Left ventricle myocardium inferior (tissue), 1 donor: ENCODE measurements around the gene ELMO2. TPM values are rescaled to one million over a fixed set of nuclear protein-coding genes. Genes with fewer than 3 reads are reported as not detected.

ENCODE experiments used
- DNase-seq: peaks from one replicate; pipeline ENCODE4 v3.0.0-alpha.2; 2020
- H3K27ac ChIP-seq: fragments of 200-600 bp; replicated peaks from 2 replicates; pipeline ENCODE4 v1.8.0; 2021
- H3K27me3 ChIP-seq: fragments of 200-600 bp; 2 replicates; pipeline ENCODE4 v1.8.0; 2021; ENCODE audit warnings: low read depth
- H3K36me3 ChIP-seq: fragments of 200-600 bp; 2 replicates; pipeline ENCODE4 v1.8.0; 2021
- H3K4me1 ChIP-seq: fragments of 200-600 bp; 2 replicates; pipeline ENCODE4 v1.8.0; 2021
- H3K4me3 ChIP-seq: fragments of 200-600 bp; 2 replicates; pipeline ENCODE4 v1.8.0; 2021; ENCODE audit warnings: mild to moderate bottlenecking, moderate library complexity
- H3K9me3 ChIP-seq: fragments of 200-600 bp; replicated peaks from 2 replicates; pipeline ENCODE4 v1.8.0; 2021
- intact Hi-C: fragments of 100-400 bp; cut with micrococcal nuclease; formaldehyde crosslinking; loops from one replicate; pipeline ENCODE4 v1.11.0; 2022
- total RNA-seq: library from RNA; stranded (reverse); fragmentation: NEBNext Ultra II Directional; extraction: Animal tissue kit (Norgen Biotek cat#: 25700); gene quantifications from one replicate; pipeline ENCODE4 v1.2.1, GENCODE V29; 2021
- TF ChIP-seq, protein P1 (sequence below): fragments of 200-600 bp; IDR thresholded peaks from 2 replicates; pipeline ENCODE4 v1.8.0; 2021; ENCODE audit warnings: antibody characterized with exemption, mild to moderate bottlenecking, borderline replicate concordance
- donor health status: DM: no; HTN: yes; CAD: no; lungs with severe emphysema.

Gene ELMO2
- total RNA-seq, 1 donor from 2014 or later = 28.5 TPM

DNA sequence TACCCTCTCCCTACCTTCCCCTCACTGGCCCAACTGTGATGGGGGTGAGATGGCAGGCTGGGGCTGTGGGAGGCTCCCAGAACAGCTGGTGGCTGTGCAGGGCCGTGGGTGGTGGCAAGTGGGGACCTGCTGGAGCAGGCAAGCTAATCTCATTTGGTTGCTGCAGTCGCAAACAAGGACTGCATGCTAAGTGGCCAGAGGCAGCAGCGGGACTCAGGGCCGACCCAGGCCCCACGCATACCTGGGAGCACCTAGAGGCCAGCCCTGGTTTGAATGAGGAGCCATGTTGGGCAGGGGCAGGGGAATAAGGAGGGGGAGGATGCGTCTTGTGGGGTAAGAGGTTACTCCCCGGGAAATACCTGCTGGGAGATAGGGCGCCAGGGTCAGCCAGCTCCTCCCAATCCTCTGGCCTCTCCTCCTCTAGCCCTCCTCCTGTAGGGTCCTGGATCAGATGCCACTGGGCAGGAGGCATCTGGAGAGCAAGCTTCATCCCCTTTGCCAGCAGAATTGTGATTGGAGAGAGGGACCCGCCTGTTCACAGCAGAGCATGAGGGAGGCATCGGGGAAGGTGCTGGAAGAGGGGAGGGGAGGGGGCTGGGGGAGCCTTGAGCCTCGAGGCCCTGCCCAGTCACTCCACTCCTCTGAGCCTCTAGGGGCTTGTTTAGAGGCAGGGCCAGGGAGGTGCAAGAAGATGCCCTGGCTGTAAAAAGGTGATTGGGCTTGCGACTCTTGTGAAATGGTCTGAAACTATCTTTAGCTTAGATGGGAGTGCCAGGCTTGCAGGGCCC lies 73.8 kb downstream of the ELMO2 start:
- H3K27ac ChIP-seq = no peak overlapping the region
- H3K9me3 ChIP-seq = no peaks in the 10 kb centered on the region
- no peak for DNase-seq
- H3K27me3 ChIP-seq = peaks cover 100% of the 10 kb centered on the region
- intact Hi-C loops = no loop called here
- TF ChIP-seq, protein P1, sequence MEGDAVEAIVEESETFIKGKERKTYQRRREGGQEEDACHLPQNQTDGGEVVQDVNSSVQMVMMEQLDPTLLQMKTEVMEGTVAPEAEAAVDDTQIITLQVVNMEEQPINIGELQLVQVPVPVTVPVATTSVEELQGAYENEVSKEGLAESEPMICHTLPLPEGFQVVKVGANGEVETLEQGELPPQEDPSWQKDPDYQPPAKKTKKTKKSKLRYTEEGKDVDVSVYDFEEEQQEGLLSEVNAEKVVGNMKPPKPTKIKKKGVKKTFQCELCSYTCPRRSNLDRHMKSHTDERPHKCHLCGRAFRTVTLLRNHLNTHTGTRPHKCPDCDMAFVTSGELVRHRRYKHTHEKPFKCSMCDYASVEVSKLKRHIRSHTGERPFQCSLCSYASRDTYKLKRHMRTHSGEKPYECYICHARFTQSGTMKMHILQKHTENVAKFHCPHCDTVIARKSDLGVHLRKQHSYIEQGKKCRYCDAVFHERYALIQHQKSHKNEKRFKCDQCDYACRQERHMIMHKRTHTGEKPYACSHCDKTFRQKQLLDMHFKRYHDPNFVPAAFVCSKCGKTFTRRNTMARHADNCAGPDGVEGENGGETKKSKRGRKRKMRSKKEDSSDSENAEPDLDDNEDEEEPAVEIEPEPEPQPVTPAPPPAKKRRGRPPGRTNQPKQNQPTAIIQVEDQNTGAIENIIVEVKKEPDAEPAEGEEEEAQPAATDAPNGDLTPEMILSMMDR = no peak
- no peaks in the 10 kb centered on the region for H3K36me3 ChIP-seq
- H3K4me1 ChIP-seq = no peaks in the 10 kb centered on the region
- no peak overlapping the region for H3K4me3 ChIP-seq

DNA sequence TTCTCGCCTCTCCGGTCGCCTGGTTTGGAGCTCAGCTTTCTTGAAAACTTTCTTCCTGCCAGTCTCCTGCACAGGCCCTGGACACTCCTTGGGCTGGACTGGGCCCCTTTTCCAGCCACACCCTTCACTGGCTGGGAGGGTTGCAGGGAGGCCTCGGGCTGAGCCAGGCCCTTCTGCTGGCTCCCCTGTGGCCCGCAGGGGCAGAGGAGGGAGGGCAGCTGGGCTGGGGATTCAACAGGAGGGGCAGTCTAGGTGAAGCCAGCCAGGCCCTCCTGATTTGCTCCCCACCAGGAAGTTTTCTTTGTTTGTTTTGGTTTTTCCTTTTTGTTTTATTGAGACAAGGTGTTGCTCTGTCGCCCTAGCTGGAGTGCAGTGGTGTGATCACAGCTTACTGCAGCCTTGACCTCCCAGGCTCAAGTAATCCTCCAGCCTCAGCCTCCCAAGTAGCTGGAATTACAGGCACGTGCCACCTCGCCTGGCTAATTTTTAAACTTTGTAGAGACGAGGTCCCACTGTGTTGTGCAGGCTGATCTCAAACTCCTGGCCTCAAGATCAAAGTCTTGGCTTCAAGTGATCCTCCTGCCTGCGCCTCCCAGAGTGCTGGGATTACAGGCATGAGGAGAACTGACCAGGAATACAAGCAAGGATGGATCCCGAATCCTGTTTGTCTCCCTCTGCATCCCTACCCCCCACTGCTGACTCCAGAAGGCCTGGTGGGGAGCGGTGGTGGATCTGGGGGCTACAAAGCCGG lies 74.6 kb downstream of the ELMO2 start:
- Histone ChIP-seq H3K36me3 (no peaks in the 10 kb centered on the region), H3K27me3 (peaks cover 100% of the 10 kb centered on the region), H3K9me3 (no peaks in the 10 kb centered on the region), H3K27ac (no peak overlapping the region), H3K4me3 (no peak overlapping the region), H3K4me1 (no peaks in the 10 kb centered on the region)
- intact Hi-C loops = no loop called here
- no peak for DNase-seq
- TF ChIP-seq, protein P1 = no peak

DNA sequence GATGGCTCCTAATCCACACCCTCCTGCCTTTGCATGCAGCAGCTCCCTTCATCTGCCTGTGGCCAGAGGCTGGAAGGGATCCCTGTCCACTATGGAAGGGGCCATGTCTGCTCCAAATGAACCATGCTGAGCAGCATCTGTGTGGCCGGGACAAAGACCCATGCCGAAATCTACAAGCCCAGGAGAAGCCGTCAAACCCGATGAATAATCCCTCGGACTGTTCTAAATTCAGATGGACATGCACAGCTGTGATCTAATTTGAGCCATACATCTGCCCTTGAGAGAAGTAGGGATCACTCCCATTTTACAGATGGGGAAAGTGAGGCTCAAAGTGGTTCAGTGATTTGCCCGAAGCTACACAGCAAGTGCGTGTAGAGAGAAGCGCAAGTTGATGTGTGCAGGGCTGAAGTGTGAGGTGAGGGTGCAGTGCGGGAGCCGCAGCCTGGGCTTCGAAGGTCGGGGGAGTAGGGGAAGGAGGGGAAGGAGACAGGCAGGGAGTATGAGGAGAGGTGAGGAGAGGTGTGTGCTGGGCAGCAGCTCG lies 75.5 kb downstream of the ELMO2 start:
- no peak for DNase-seq
- Histone ChIP-seq H3K4me1 (no peaks in the 10 kb centered on the region), H3K27ac (no peak overlapping the region), H3K27me3 (peaks cover 100% of the 10 kb centered on the region), H3K4me3 (no peak overlapping the region), H3K9me3 (no peaks in the 10 kb centered on the region), H3K36me3 (no peaks in the 10 kb centered on the region)
- TF ChIP-seq, protein P1 = no peak
- intact Hi-C loops = no loop called here

DNA sequence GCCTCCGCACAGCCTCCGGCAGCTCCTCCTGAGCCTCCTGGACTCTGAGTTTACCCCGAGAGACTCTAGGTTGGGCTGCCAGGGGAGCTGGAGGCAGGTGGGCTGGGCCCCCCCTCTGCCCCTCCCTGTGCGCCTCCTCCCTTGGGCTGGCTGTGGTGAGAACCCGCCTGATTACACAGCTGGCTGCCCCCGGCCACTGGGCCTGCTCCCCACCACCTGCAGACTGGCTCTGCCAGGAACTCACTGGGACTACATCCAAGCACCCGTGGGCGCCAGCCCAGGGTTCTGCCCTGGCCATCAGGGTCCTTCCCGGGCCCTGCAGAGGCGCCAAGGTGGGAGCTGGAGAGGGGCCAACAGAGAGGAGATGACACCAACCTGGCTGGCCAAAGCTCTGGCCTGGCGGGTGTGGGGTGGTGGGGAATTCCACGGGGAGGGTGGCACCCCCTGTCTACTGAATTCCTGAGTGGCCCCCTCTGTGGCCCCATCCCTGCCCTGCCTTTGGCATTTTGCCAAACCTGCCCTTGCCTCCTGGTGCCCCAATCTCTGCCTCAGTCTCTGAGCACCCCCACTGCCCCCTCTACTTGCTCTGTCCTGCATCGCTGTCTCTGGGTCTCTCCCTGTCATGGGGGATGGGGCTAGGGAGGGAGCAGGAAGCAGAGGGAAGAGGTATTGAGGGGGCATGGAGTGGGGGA lies 76.2 kb downstream of the ELMO2 start:
- intact Hi-C loops = no loop called here
- TF ChIP-seq, protein P1 = no peak
- no peak for DNase-seq
- no peak overlapping the region for H3K4me3 ChIP-seq
- no peak overlapping the region for H3K27ac ChIP-seq
- H3K9me3 ChIP-seq = no peaks in the 10 kb centered on the region
- H3K36me3 ChIP-seq = no peaks in the 10 kb centered on the region
- no peaks in the 10 kb centered on the region for H3K4me1 ChIP-seq
- H3K27me3 ChIP-seq = peaks cover 100% of the 10 kb centered on the region

DNA sequence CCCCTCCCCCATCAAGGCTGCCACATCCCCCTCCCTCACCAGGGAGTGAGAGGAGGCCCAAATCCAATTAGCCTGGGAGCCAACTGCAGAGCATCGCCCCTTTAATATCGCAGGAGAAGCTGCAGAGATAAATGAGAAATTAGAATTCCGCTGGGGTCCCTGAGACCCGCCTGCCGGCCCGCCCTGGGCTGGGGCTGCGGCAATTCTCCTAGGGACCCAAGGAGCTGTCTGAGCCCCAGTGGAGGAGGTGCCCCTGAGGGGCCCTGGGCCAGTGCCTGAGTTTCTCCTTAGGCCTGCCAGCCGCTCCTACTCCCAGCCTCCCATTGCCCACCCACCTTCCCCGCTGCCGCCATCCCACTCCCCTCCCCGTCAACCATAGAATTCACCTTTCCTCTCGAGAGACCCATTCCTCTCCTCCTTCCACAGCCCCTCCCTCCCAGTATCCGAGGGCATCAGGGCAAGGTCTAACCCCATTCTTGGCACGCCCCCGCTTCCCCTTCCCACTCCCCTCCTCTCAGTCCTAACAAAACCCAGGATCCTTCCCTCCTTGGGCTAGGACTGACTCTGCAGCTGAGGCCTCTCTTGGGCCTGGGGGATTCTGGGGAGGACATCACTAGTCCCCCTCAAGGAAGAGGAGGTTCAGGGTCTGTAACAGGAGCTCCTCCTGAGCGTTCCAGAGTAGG lies 78.1 kb downstream of the ELMO2 start:
- Histone ChIP-seq H3K4me3 (no peak overlapping the region), H3K27ac (no peak overlapping the region), H3K36me3 (no peaks in the 10 kb centered on the region), H3K27me3 (peaks cover 100% of the 10 kb centered on the region), H3K9me3 (no peaks in the 10 kb centered on the region), H3K4me1 (no peaks in the 10 kb centered on the region)
- DNase-seq = no peak
- intact Hi-C loops = loop anchor here (10.0 kb wide), 1 partner anchor 204 kb away; no protein-coding TSS in a partner anchor
- TF ChIP-seq, protein P1 = no peak
